Measurements from ENCODE around the gene CDK5RAP2. TPM values are rescaled to one million over a fixed set of nuclear protein-coding genes. Genes with fewer than 3 reads are reported as not detected.

CDK5RAP2 gene
- polyA plus RNA-seq, 1 donor (not counting 4 experiments of a cell fraction or from before 2014, with no cell fraction given) = 22.4 TPM

DNA sequence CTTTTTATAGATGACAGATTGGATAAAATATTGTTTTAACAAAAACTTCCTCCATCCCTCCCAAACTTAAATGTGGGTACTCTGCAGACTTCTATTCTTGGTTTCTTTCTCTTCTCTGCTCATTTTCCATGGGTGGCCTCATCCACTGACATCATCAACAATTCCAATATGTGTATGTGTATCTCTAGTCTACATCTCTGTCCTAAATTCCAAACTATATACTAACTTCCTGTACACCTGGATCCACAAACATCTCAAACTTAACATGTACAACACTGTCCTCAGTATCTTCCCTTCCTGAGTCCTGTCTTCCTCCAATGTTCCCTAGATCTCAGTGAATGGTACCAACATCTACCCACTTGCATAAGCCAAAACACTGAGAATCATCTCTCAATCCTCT is 28.5 kb upstream of the CDK5RAP2 start:
- dilution Hi-C loops (cut with MboI; ENCODE audit: extremely low pct_ligation_motif_present, low sequenced_read_pairs) = no loop called here
- no peak for DNase-seq (ENCODE audit: low read depth, low spot score)
- Histone ChIP-seq H2AFZ (ENCODE audit: control insufficient read depth, low read length) (no peak overlapping the region), H3K27me3 (ENCODE audit: control insufficient read depth, extremely low read depth, insufficient read depth, low read length) (no peaks in the 10 kb centered on the region), H3K9me1 (ENCODE audit: control insufficient read depth, extremely low read depth, insufficient read depth, low read length) (no peaks in the 10 kb centered on the region), H3K36me3 (ENCODE audit: control insufficient read depth in 2 of 2, extremely low read depth in 1 of 2, insufficient read depth in 2 of 2, low read length in 2 of 2) (peaks cover 2% of the 10 kb centered on the region in 2 experiments), H3K4me2 (ENCODE audit: control insufficient read depth, extremely low read depth, insufficient read depth, low read depth, low read length) (peak overlapping the region; percentile 33), H4K20me1 (ENCODE audit: control insufficient read depth, extremely low read depth, insufficient read depth, low read length) (no peaks in the 10 kb centered on the region), H3K9me3 (ENCODE audit: control insufficient read depth, low read depth, low read length) (no peaks in the 10 kb centered on the region), H3K4me3 (ENCODE audit: control insufficient read depth in 2 of 3, extremely low read depth in 1 of 3, insufficient read depth in 2 of 3, low read depth in 1 of 3, low read length in 3 of 3) (no peak overlapping the region), H3K9ac (ENCODE audit: control insufficient read depth, extremely low read depth, insufficient read depth, low read length) (no peak overlapping the region), H3K79me2 (ENCODE audit: control insufficient read depth, insufficient read depth, low read length) (no peaks in the 10 kb centered on the region), H3K4me1 (ENCODE audit: control insufficient read depth, extremely low read depth, insufficient read depth, low read length) (peaks cover 53% of the 10 kb centered on the region), H3K27ac (ENCODE audit: control insufficient read depth, insufficient read depth, low read length) (peak overlapping the region; percentile 61)
- peak; percentile 97 for FAIRE-seq
- TF ChIP-seq EZH2 (IDR thresholded peaks at IDR 0.05; ENCODE audit: low read length) = no peak
- TF ChIP-seq, protein P1, sequence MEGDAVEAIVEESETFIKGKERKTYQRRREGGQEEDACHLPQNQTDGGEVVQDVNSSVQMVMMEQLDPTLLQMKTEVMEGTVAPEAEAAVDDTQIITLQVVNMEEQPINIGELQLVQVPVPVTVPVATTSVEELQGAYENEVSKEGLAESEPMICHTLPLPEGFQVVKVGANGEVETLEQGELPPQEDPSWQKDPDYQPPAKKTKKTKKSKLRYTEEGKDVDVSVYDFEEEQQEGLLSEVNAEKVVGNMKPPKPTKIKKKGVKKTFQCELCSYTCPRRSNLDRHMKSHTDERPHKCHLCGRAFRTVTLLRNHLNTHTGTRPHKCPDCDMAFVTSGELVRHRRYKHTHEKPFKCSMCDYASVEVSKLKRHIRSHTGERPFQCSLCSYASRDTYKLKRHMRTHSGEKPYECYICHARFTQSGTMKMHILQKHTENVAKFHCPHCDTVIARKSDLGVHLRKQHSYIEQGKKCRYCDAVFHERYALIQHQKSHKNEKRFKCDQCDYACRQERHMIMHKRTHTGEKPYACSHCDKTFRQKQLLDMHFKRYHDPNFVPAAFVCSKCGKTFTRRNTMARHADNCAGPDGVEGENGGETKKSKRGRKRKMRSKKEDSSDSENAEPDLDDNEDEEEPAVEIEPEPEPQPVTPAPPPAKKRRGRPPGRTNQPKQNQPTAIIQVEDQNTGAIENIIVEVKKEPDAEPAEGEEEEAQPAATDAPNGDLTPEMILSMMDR (optimal IDR thresholded peaks at IDR 0.05 in 1 of 3, IDR thresholded peaks at IDR 0.05 in 1 of 3, conservative IDR thresholded peaks at IDR 0.05 in 1 of 3; ENCODE audit: extremely low read depth in 1 of 3, insufficient read depth in 2 of 3, low read length in 3 of 3) = no peak

GRCh38 chr9:120603591-120603990 is 23.6 kb upstream of the CDK5RAP2 start:
- no peak overlapping the region for H2AFZ ChIP-seq (ENCODE audit: control insufficient read depth, low read length)
- TF ChIP-seq EZH2 (IDR thresholded peaks at IDR 0.05; ENCODE audit: low read length) = no peak
- TF ChIP-seq, protein P1 (optimal IDR thresholded peaks at IDR 0.05 in 1 of 3, IDR thresholded peaks at IDR 0.05 in 1 of 3, conservative IDR thresholded peaks at IDR 0.05 in 1 of 3; ENCODE audit: extremely low read depth in 1 of 3, insufficient read depth in 2 of 3, low read length in 3 of 3) = no peak
- no peak overlapping the region for H3K4me2 ChIP-seq (ENCODE audit: control insufficient read depth, extremely low read depth, insufficient read depth, low read depth, low read length)
- no peaks in the 10 kb centered on the region for H3K27me3 ChIP-seq (ENCODE audit: control insufficient read depth, extremely low read depth, insufficient read depth, low read length)
- H3K4me1 ChIP-seq (ENCODE audit: control insufficient read depth, extremely low read depth, insufficient read depth, low read length) = peaks cover 10% of the 10 kb centered on the region
- H3K36me3 ChIP-seq (ENCODE audit: control insufficient read depth in 2 of 2, extremely low read depth in 1 of 2, insufficient read depth in 2 of 2, low read length in 2 of 2) = peaks cover 2% of the 10 kb centered on the region in 2 experiments
- no peaks in the 10 kb centered on the region for H3K79me2 ChIP-seq (ENCODE audit: control insufficient read depth, insufficient read depth, low read length)
- no peak overlapping the region for H3K9ac ChIP-seq (ENCODE audit: control insufficient read depth, extremely low read depth, insufficient read depth, low read length)
- no peaks in the 10 kb centered on the region for H3K9me1 ChIP-seq (ENCODE audit: control insufficient read depth, extremely low read depth, insufficient read depth, low read length)
- no peak overlapping the region for H3K27ac ChIP-seq (ENCODE audit: control insufficient read depth, insufficient read depth, low read length)
- no peak overlapping the region for H3K4me3 ChIP-seq (ENCODE audit: control insufficient read depth in 2 of 3, extremely low read depth in 1 of 3, insufficient read depth in 2 of 3, low read depth in 1 of 3, low read length in 3 of 3)
- no peak for DNase-seq (ENCODE audit: low read depth, low spot score)
- dilution Hi-C loops (cut with MboI; ENCODE audit: extremely low pct_ligation_motif_present, low sequenced_read_pairs) = no loop called here
- no peaks in the 10 kb centered on the region for H3K9me3 ChIP-seq (ENCODE audit: control insufficient read depth, low read depth, low read length)
- H4K20me1 ChIP-seq (ENCODE audit: control insufficient read depth, extremely low read depth, insufficient read depth, low read length) = no peaks in the 10 kb centered on the region
- no peak for FAIRE-seq
